OCI-LY1 (cell line): ENCODE measurements around the gene HPS5.

Source experiments
- H2AFZ ChIP-seq: fragments of 200-600 bp; sonication (generic), shearing (Covaris generic); 2 replicates; pipeline ENCODE4 v1.6.0; 2014; ENCODE audit warnings: antibody characterized with exemption, mild to moderate bottlenecking, low read length
- H3F3A ChIP-seq: fragments of 200-600 bp; sonication (generic), shearing (Covaris generic); 2 replicates; pipeline ENCODE4 v1.6.0; 2014; ENCODE audit warnings: mild to moderate bottlenecking, antibody characterized with exemption, low read length, moderate library complexity; ENCODE audit not compliant: insufficient read depth
- H3K27ac ChIP-seq: fragments of 200-600 bp; sonication (generic); 2 replicates; pipeline ENCODE4 v1.5.1; 2014; ENCODE audit warnings: low read length, mixed run types, mild to moderate bottlenecking, low read depth; ENCODE audit not compliant: poor library complexity, severe bottlenecking
- H3K27me3 ChIP-seq: fragments of 200-600 bp; sonication (generic); 2 replicates; pipeline ENCODE4 v1.6.0; 2014; ENCODE audit warnings: antibody characterized with exemption, mild to moderate bottlenecking, low read length, moderate library complexity; ENCODE audit not compliant: insufficient read depth
- H3K36me3 ChIP-seq: fragments of 200-600 bp; sonication (generic); 2 replicates; pipeline ENCODE4 v1.6.1; 2014; ENCODE audit warnings: mild to moderate bottlenecking, antibody characterized with exemption, low read length, moderate library complexity, mixed read lengths; ENCODE audit not compliant: insufficient read depth
- H3K4me1 ChIP-seq: fragments of 200-600 bp; sonication (generic); 2 replicates; pipeline ENCODE4 v1.5.1; 2014; ENCODE audit warnings: mild to moderate bottlenecking, low read length, moderate library complexity; ENCODE audit not compliant: insufficient read depth, severe bottlenecking
- H3K4me2 ChIP-seq: fragments of 200-600 bp; sonication (generic), shearing (Covaris generic); 2 replicates; pipeline ENCODE4 v1.6.1; 2014; ENCODE audit warnings: low read length
- H3K4me3 ChIP-seq: fragments of 200-600 bp; sonication (generic); 2 replicates; pipeline ENCODE4 v1.5.1; 2014; ENCODE audit warnings: low read length, low read depth, mild to moderate bottlenecking, mixed read lengths; ENCODE audit not compliant: poor library complexity, severe bottlenecking
- H3K79me2 ChIP-seq: fragments of 200-600 bp; shearing (Covaris generic); 2 replicates; pipeline ENCODE4 v1.6.1; 2016; ENCODE audit warnings: mixed run types, low read length, mixed read lengths; ENCODE audit not compliant: insufficient read depth
- H3K9ac ChIP-seq: fragments of 200-600 bp; sonication (generic), shearing (Covaris generic); 2 replicates; pipeline ENCODE4 v1.6.1; 2014; ENCODE audit warnings: mild to moderate bottlenecking, low read length, mixed read lengths
- H3K9me2 ChIP-seq: fragments of 200-600 bp; sonication (generic), shearing (Covaris generic); 2 replicates; pipeline ENCODE4 v1.6.1; 2014; ENCODE audit warnings: low read depth, mild to moderate bottlenecking, low read length, mixed read lengths
- H3K9me3 ChIP-seq: fragments of 200-600 bp; shearing (Covaris generic); 2 replicates; pipeline ENCODE4 v1.6.1; 2014; ENCODE audit warnings: low read length, mixed read lengths
- H4K20me1 ChIP-seq: fragments of 200-600 bp; sonication (generic), shearing (Covaris generic); 2 replicates; pipeline ENCODE4 v1.6.0; 2016; ENCODE audit warnings: mild to moderate bottlenecking, low read length; ENCODE audit not compliant: insufficient read depth
- EZH2 ChIP-seq: fragments of 200-600 bp; sonication (generic), shearing (Covaris generic); IDR thresholded peaks from 2 replicates; pipeline ENCODE4 v1.8.0; 2017; ENCODE audit warnings: borderline replicate concordance, mixed run types, mild to moderate bottlenecking, antibody characterized with exemption, low read length, moderate library complexity, mixed read lengths
- TF ChIP-seq, protein P1 (sequence below): fragments of 200-600 bp; sonication (generic), shearing (Covaris generic); IDR thresholded peaks from 2 replicates; pipeline ENCODE4 v1.5.1; 2017; ENCODE audit warnings: mild to moderate bottlenecking, antibody characterized with exemption, low read length, moderate library complexity, mixed read lengths

The HPS5 gene

DNA sequence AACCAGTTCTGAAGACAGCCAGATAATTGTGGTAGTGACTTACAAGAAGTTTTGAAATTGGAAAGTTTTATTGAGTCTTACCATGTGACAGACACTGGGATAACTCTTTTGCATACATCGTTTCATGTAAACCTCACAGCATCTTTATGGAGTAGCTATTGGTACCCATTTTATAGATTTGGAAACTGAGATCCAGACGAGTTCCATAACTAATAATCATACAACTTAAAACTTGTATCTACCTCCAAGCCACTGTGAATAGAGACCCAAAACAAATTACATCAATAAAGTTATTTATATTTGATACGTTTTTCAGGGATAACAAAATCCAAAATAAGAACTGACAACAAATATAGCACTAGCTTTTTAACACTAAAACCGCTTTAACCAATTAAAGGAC lies 36.7 kb upstream of the HPS5 start:
- TF ChIP-seq, protein P1, sequence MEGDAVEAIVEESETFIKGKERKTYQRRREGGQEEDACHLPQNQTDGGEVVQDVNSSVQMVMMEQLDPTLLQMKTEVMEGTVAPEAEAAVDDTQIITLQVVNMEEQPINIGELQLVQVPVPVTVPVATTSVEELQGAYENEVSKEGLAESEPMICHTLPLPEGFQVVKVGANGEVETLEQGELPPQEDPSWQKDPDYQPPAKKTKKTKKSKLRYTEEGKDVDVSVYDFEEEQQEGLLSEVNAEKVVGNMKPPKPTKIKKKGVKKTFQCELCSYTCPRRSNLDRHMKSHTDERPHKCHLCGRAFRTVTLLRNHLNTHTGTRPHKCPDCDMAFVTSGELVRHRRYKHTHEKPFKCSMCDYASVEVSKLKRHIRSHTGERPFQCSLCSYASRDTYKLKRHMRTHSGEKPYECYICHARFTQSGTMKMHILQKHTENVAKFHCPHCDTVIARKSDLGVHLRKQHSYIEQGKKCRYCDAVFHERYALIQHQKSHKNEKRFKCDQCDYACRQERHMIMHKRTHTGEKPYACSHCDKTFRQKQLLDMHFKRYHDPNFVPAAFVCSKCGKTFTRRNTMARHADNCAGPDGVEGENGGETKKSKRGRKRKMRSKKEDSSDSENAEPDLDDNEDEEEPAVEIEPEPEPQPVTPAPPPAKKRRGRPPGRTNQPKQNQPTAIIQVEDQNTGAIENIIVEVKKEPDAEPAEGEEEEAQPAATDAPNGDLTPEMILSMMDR: no peak
- TF ChIP-seq EZH2: no peak
- H3K4me3 ChIP-seq: no peak overlapping the region
- H3K79me2 ChIP-seq: no peaks in the 10 kb centered on the region
- no peaks in the 10 kb centered on the region for H3K9me2 ChIP-seq
- H3K27me3 ChIP-seq: no peaks in the 10 kb centered on the region
- peaks cover 73% of the 10 kb centered on the region for H3K36me3 ChIP-seq
- H3K4me1 ChIP-seq: no peaks in the 10 kb centered on the region
- H4K20me1 ChIP-seq: no peaks in the 10 kb centered on the region
- H3F3A ChIP-seq: no peaks in the 10 kb centered on the region
- H3K27ac ChIP-seq: no peak overlapping the region
- no peak overlapping the region for H2AFZ ChIP-seq
- H3K9ac ChIP-seq: no peak overlapping the region
- H3K4me2 ChIP-seq: no peak overlapping the region
- no peaks in the 10 kb centered on the region for H3K9me3 ChIP-seq

DNA sequence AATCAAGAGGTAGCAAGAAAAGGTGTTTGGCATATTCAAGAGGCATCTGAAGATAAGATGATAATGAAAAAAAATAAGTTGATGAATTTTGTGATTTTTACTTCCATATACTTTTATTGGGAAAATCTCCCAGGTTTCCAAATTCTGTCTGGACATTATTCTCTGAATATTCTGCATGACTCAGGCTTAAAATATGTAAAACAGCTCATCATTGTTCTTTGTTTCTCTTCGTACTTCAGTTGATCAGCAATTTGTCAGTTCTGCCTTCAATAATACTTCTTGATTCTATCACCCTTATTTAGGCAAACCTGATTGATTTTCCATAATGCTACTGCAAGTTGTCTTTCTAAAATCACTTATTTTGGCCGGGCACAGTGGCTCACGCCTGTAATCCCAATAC lies 30.6 kb upstream of the HPS5 start:
- TF ChIP-seq, protein P1: no peak
- no peak for TF ChIP-seq EZH2
- Histone ChIP-seq H3K36me3 (peaks cover 63% of the 10 kb centered on the region), H3K4me3 (no peak overlapping the region), H3K79me2 (no peaks in the 10 kb centered on the region), H3K9me2 (no peaks in the 10 kb centered on the region), H3K27ac (no peak overlapping the region), H3K4me1 (no peaks in the 10 kb centered on the region), H3K27me3 (no peaks in the 10 kb centered on the region), H3F3A (no peaks in the 10 kb centered on the region), H3K9ac (no peak overlapping the region), H3K9me3 (no peaks in the 10 kb centered on the region), H3K4me2 (no peak overlapping the region), H4K20me1 (no peaks in the 10 kb centered on the region), H2AFZ (no peak overlapping the region)

DNA sequence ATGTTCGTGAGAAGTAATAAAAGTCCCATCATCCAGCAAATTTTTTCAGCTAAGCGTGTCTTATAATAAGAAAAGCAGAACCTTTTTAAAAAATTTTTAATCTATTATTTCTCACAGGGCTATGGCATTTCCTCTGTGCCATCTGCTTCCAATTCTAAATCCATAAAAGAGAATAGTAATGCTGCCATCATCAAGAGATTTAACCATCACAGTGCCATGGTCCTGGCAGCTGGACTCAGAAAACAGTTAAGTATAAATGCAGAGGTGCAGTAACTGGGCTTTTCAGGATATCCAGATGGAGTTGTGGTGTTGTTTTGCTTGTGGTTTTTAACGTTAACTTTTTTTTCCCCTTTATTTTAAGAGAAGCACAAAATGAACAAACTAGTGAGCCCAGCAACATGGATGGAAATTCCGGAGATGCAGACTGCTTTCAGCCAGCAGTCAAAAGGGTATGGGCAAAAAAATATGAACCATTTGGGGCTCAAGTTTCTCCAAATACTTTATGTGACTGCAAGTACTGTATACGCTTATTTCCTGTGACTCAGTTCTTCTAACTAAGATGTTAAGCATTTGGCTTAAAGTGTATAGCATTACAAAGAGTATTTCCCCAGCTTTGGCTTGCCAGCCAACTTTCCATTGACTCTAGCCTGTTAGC lies 25.7 kb upstream of the HPS5 start:
- Histone ChIP-seq H3K36me3 (peaks cover 65% of the 10 kb centered on the region), H3K4me2 (no peak overlapping the region), H3K4me3 (no peak overlapping the region), H3K79me2 (no peaks in the 10 kb centered on the region), H2AFZ (no peak overlapping the region), H3K9me3 (no peaks in the 10 kb centered on the region), H3K27me3 (no peaks in the 10 kb centered on the region), H3F3A (no peaks in the 10 kb centered on the region), H3K27ac (no peak overlapping the region), H3K9me2 (no peaks in the 10 kb centered on the region), H4K20me1 (no peaks in the 10 kb centered on the region), H3K4me1 (no peaks in the 10 kb centered on the region), H3K9ac (no peak overlapping the region)
- TF ChIP-seq EZH2: no peak
- TF ChIP-seq, protein P1: no peak
